ENCODE measurements around the gene KIF3B. TPM values are rescaled to one million over a fixed set of nuclear protein-coding genes. Genes with fewer than 3 reads are reported as not detected.

KIF3B gene
- total and polyA plus RNA-seq, 11 donors = 3.2 to 25.4 (median 11.4) TPM

DNA sequence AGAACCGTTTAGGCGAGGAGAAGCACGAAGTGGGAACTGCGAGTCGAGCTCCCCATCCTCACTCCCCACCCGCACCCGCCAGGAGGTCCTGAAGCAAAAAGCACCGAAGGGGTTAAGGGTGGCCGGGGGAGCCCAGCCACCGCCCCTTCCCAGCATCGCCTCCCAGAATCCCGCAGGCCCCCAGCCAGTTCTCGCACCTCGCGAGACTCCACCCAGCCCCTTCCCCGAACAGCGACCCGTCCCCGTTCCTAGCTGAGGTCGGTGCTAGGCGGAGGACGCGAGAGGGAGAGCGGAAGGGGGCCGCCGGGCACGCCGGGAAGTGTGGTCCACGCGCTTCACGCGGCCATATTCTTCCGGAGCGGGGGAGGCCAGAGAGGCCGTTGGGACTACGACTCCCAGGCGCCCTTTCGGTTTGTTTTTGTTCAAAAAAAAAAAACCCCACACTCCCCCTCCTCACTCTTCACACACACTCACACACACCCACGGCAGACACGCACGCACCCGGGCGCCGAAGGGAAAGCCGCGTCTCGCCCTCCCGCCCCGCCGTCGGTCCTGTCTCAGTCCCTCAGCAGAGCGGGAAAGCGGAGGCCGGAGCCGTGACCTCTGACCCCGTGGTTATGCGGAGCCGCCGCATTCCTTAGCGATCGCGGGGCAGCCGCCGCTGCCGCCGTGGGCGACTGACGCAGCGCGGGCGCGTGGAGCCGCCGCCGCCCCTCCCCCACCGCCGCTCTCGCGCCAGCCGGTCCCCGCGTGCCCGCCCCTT is 80.6 kb downstream of the KIF3B start, which contains the start of gene ASXL1:
TSS of gene ASXL1 (plus strand) at position 463 of the 763 bp plus-strand sequence. CDS start 445 bp downstream, outside the sequence.
- Histone ChIP-seq H3K4me1 (peaks cover 0 to 65% (median 23%) of the 10 kb centered on the region in 12 donors), H3K36me3 (no peaks in the 10 kb centered on the region), H3K4me3 (peak within 1 kb of the TSS; percentile 64 to 97 (median 82)), H3K9me3 (peaks cover 0 to 6% (median 0%) of the 10 kb centered on the region in 12 donors), H3K27ac (peak within 1 kb of the TSS; percentile 95 to 100 (median 98)), H3K27me3 (no peaks in the 10 kb centered on the region)
- intact Hi-C loops (cut with DNase I) = loop anchor here in 6 of 10 donors (1.0 to 10.0 kb wide), 13 partner anchors 23 to 156 kb away; partner anchors contain the start of genes PLAGL2 (in 2 of the 6), POFUT1 (in 2 of the 6) and KIF3B (in 1 of the 6)
- peak; percentile 97 to 98 (median 98) for ATAC-seq
- DNase-seq = peak; percentile 98 to 99 (median 99)
- WGBS, 4 donors = 0 to 2% (median 1%) methylated on average over 32 to 83 of the region's 83 CpGs
- TF ChIP-seq, protein P1, sequence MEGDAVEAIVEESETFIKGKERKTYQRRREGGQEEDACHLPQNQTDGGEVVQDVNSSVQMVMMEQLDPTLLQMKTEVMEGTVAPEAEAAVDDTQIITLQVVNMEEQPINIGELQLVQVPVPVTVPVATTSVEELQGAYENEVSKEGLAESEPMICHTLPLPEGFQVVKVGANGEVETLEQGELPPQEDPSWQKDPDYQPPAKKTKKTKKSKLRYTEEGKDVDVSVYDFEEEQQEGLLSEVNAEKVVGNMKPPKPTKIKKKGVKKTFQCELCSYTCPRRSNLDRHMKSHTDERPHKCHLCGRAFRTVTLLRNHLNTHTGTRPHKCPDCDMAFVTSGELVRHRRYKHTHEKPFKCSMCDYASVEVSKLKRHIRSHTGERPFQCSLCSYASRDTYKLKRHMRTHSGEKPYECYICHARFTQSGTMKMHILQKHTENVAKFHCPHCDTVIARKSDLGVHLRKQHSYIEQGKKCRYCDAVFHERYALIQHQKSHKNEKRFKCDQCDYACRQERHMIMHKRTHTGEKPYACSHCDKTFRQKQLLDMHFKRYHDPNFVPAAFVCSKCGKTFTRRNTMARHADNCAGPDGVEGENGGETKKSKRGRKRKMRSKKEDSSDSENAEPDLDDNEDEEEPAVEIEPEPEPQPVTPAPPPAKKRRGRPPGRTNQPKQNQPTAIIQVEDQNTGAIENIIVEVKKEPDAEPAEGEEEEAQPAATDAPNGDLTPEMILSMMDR (IDR thresholded peaks at IDR 0.05) = peak in 3 of 12 donors; percentile 4 to 14 (median 11)
- peak in 1 of 2 donors; percentile 69 for TF ChIP-seq POLR2A (IDR thresholded peaks at IDR 0.05)

DNA sequence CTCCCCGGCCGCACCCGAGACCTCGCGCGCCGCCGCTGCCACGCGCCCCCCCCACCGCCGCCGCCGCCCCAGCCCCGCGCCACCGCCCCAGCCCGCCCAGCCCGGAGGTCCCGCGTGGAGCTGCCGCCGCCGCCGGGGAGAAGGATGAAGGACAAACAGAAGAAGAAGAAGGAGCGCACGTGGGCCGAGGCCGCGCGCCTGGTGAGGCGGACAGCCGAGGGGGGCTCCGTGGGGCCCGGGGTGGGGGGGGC is 81.1 kb downstream of the KIF3B start:
- Histone ChIP-seq H3K36me3 (no peaks in the 10 kb centered on the region), H3K27ac (peak overlapping the region; percentile 95 to 100 (median 98)), H3K27me3 (no peaks in the 10 kb centered on the region), H3K9me3 (peaks cover 0 to 6% (median 0%) of the 10 kb centered on the region in 12 donors), H3K4me3 (peak overlapping the region; percentile 64 to 97 (median 82)), H3K4me1 (peaks cover 0 to 70% (median 28%) of the 10 kb centered on the region in 12 donors)
- 0 to 1% (median 0%) methylated on average over 3 to 35 of the region's 35 CpGs; no CpG with 5 or more reads in 1 of the 4 donors for WGBS, 4 donors
- intact Hi-C loops (cut with DNase I) = loop anchor here in 6 of 10 donors (1.0 to 10.0 kb wide), 13 partner anchors 24 to 156 kb away; partner anchors contain the start of genes PLAGL2 (in 2 of the 6), POFUT1 (in 2 of the 6) and KIF3B (in 1 of the 6)
- ATAC-seq = no peak
- no peak for DNase-seq
- no peak for TF ChIP-seq POLR2A (IDR thresholded peaks at IDR 0.05)
- TF ChIP-seq, protein P1 (IDR thresholded peaks at IDR 0.05) = no peak

DNA sequence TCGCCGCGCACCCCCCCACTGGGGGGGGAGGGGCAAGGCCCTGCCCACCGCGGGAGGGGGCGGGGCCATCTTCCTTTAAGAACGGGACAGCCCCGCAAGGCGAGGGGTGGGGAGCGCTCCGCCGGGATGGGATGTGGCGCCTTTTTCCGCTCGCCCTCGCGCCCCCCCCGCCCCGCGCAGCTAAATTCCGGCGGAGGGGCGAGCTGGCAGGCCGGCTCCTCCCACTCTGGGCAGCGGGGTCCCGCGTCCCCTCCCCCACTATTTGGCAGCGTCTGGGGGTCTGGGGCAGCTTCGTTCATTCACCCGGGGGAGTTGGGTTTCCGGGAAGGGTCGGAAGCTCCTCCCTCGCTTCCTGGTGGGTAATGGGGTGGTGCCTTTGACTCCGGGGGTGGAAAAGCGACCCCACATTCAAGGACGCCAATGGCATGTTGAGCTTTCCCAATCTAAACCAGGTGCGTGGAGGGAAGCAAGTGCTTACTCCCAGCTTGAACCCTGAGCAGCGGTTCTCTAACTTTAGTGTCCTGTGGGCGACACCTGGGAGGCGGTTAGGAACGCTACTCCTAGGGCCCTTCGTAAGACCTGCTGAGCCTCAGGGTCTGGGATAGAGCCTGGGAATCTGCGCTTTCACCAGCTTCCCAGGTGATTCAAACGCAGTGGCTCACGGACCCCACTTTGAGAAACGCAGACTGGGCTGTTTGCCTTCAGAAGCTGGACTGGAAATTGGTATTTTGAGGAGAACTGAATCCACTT is 81.6 kb downstream of the KIF3B start:
- H3K9me3 ChIP-seq = peaks cover 0 to 6% (median 0%) of the 10 kb centered on the region in 12 donors
- no peaks in the 10 kb centered on the region for H3K36me3 ChIP-seq
- no peaks in the 10 kb centered on the region for H3K27me3 ChIP-seq
- peak overlapping the region; percentile 64 to 97 (median 82) for H3K4me3 ChIP-seq
- H3K27ac ChIP-seq = peak overlapping the region; percentile 89 to 100 (median 98)
- intact Hi-C loops (cut with DNase I) = loop anchor here in 6 of 10 donors (1.0 to 10.0 kb wide), 13 partner anchors 24 to 157 kb away; partner anchors contain the start of genes PLAGL2 (in 2 of the 6), POFUT1 (in 2 of the 6) and KIF3B (in 1 of the 6)
- H3K4me1 ChIP-seq = peaks cover 0 to 75% (median 31%) of the 10 kb centered on the region in 12 donors
- DNase-seq (peak; percentile 81 to 86 (median 84)), ATAC-seq (peak; percentile 7 to 52 (median 50))
- peak in 1 of 2 donors; percentile 58 for TF ChIP-seq POLR2A (IDR thresholded peaks at IDR 0.05)
- TF ChIP-seq, protein P1 (IDR thresholded peaks at IDR 0.05) = no peak
- WGBS, 4 donors = 0 to 1% (median 1%) methylated on average over 25 to 46 of the region's 46 CpGs

All from heart left ventricle (tissue), 16 donors.